ENCODE data around the gene DPH6. TPM values are rescaled to one million over a fixed set of nuclear protein-coding genes. Genes with fewer than 3 reads are reported as not detected.
"Not testable (repeated sequence)": the region's sequence is repeated elsewhere in the genome, so short reads cannot be mapped to it uniquely, and the experiment has no call there.

DPH6 gene
- polyA plus RNA-seq, 1 experiment = 9.9 TPM

DNA sequence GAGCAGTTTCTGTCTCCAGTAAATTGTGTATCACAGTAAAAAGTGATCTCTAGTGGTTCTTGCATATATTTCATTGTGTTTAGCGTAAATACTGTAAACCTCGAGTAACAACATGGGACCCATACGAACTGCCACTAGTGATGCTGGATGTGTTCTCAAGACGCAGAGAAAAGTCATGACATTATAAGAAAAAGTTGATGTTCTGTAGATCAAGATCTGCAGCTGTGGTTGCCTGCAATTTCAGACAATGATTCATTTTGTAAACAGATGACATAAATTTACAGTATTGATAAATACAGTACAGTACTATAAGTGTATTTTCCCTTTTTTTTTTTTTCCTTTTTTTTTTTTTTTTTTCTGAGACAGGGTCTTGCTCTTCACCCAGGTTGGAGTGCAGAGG lies 100.1 kb downstream of the DPH6 start:
- POLR2A ChIA-PET = interaction anchor here (0.5 kb wide), 1 partner anchor 363 kb away, joined by 4 read pairs; no protein-coding TSS in a partner anchor
- no peak for DNase-seq (ENCODE audit: low read depth)
- Histone ChIP-seq H3K4me3 (ENCODE audit: low read depth, low read length) (no peak overlapping the region), H3K27me3 (ENCODE audit: control insufficient read depth, insufficient read depth, low read length) (no peaks in the 10 kb centered on the region), H3K36me3 (ENCODE audit: control insufficient read depth, insufficient read depth, low read length) (no peaks in the 10 kb centered on the region)
- CTCF ChIA-PET = interaction anchor here (1.2 to 7.2 kb wide), 3 partner anchors 154 to 476 kb away, joined by 3 to 207 read pairs (median 56); partner anchors contain the start of gene AQR
- TF ChIP-seq CTCF (IDR thresholded peaks at IDR 0.05; ENCODE audit: insufficient read depth, low read depth, low read length) = no peak

GRCh38 chr15:35444557-35445204 lies 101.3 kb downstream of the DPH6 start:
- POLR2A ChIA-PET = interaction anchor here (0.6 kb wide), 1 partner anchor 83 kb away, joined by 3 read pairs; no protein-coding TSS in a partner anchor

GRCh38 chr15:35443376-35443775 lies 102.6 kb downstream of the DPH6 start:
- POLR2A ChIA-PET = no interaction called here
- no peak for DNase-seq (ENCODE audit: low read depth)
- no peak for TF ChIP-seq CTCF (IDR thresholded peaks at IDR 0.05; ENCODE audit: insufficient read depth, low read depth, low read length)
- H3K4me3 ChIP-seq (ENCODE audit: low read depth, low read length) = no peak overlapping the region
- H3K27me3 ChIP-seq (ENCODE audit: control insufficient read depth, insufficient read depth, low read length) = no peaks in the 10 kb centered on the region
- H3K36me3 ChIP-seq (ENCODE audit: control insufficient read depth, insufficient read depth, low read length) = no peaks in the 10 kb centered on the region
- CTCF ChIA-PET = interaction anchor here (0.8 to 7.2 kb wide), 7 partner anchors 15 to 365 kb away, joined by 3 to 207 read pairs (median 10); no protein-coding TSS in a partner anchor

More at GRCh38 chr15:35444557-35445204, 101.3 kb downstream of the DPH6 start:
- DNase-seq (ENCODE audit: low read depth) = no peak
- CTCF ChIA-PET = interaction anchor here (0.6 to 7.2 kb wide), 28 partner anchors 9 to 870 kb away, joined by 3 to 207 read pairs (median 4); partner anchors contain the start of gene AQR
- peak; percentile 79 for TF ChIP-seq CTCF (IDR thresholded peaks at IDR 0.05; ENCODE audit: insufficient read depth, low read depth, low read length)
- Histone ChIP-seq H3K4me3 (ENCODE audit: low read depth, low read length) (no peak overlapping the region), H3K36me3 (ENCODE audit: control insufficient read depth, insufficient read depth, low read length) (no peaks in the 10 kb centered on the region), H3K27me3 (ENCODE audit: control insufficient read depth, insufficient read depth, low read length) (no peaks in the 10 kb centered on the region)

GRCh38 chr15:35442742-35443141 lies 103.2 kb downstream of the DPH6 start:
- H3K36me3 ChIP-seq (ENCODE audit: control insufficient read depth, insufficient read depth, low read length) = no peaks in the 10 kb centered on the region

GRCh38 chr15:35441279-35441678 lies 104.7 kb downstream of the DPH6 start:
- H3K36me3 ChIP-seq (ENCODE audit: control insufficient read depth, insufficient read depth, low read length); H3K4me3 ChIP-seq (ENCODE audit: low read depth, low read length); POLR2A ChIA-PET; H3K27me3 ChIP-seq (ENCODE audit: control insufficient read depth, insufficient read depth, low read length); DNase-seq (ENCODE audit: low read depth): not testable (repeated sequence)
- CTCF ChIA-PET = interaction anchor here (0.6 to 7.2 kb wide), 2 partner anchors 149 to 1776 kb away, joined by 3 to 207 read pairs; no protein-coding TSS in a partner anchor

More at GRCh38 chr15:35442742-35443141, 103.2 kb downstream of the DPH6 start:
- no peak for DNase-seq (ENCODE audit: low read depth)
- TF ChIP-seq CTCF (IDR thresholded peaks at IDR 0.05; ENCODE audit: insufficient read depth, low read depth, low read length) = no peak
- ChIA-PET POLR2A (no interaction called here), CTCF (interaction anchor here (3.4 to 7.2 kb wide), 3 partner anchors 135 to 364 kb away, joined by 29 to 207 read pairs (median 56); no protein-coding TSS in a partner anchor)
- Histone ChIP-seq H3K27me3 (ENCODE audit: control insufficient read depth, insufficient read depth, low read length) (no peaks in the 10 kb centered on the region), H3K4me3 (ENCODE audit: low read depth, low read length) (no peak overlapping the region)
